Keratinocyte (primary cell): Measurements from ENCODE around the gene DOLPP1. TPM values are rescaled to one million over a fixed set of nuclear protein-coding genes. Genes with fewer than 3 reads are reported as not detected.
"Not testable (repeated sequence)": the region's sequence is repeated elsewhere in the genome, so short reads cannot be mapped to it uniquely, and the experiment has no call there.

ENCODE experiments used
- DNase-seq: peaks from one replicate; pipeline ENCODE4 v3.0.0-alpha.2; 2011; ENCODE audit warnings: low read depth, missing footprints, low spot score
- FAIRE-seq: peaks from 2 replicates; lab custom pipeline; 2011; peaks lifted over from hg19 to GRCh38; lab: Jason Lieb, UNC
- H2AFZ ChIP-seq: 2 replicates; pipeline ENCODE4 v1.6.0; 2012; ENCODE audit warnings: low read length, control low read depth, inconsistent platforms; ENCODE audit not compliant: control insufficient read depth
- H3K27ac ChIP-seq: 2 replicates; pipeline ENCODE4 v1.5.1; 2011; ENCODE audit warnings: low read length; ENCODE audit not compliant: control insufficient read depth, insufficient read depth
- H3K27me3 ChIP-seq: 3 replicates; pipeline ENCODE4 v1.6.0; 2011; ENCODE audit warnings: low read length; ENCODE audit not compliant: control insufficient read depth, insufficient read depth; ENCODE audit errors: extremely low read depth
- H3K36me3 ChIP-seq, 2 experiments: 2 replicates in 1 of 2; 3 replicates in 1 of 2; pipeline ENCODE4 v1.5.1; 2011; ENCODE audit warnings: low read length in 2 of 2, mild to moderate bottlenecking in 1 of 2; ENCODE audit not compliant: control insufficient read depth in 2 of 2, insufficient read depth in 2 of 2; ENCODE audit errors: extremely low read depth in 1 of 2
- H3K4me1 ChIP-seq: 3 replicates; pipeline ENCODE4 v1.5.1; 2011; ENCODE audit warnings: low read length; ENCODE audit not compliant: control insufficient read depth, insufficient read depth; ENCODE audit errors: extremely low read depth
- H3K4me2 ChIP-seq: 3 replicates; pipeline ENCODE4 v1.6.0; 2011; ENCODE audit warnings: low read depth, low read length; ENCODE audit not compliant: control insufficient read depth, insufficient read depth; ENCODE audit errors: extremely low read depth
- H3K4me3 ChIP-seq, 3 experiments: fragments of 200-600 bp in 1 of 3; sonication (generic) in 1 of 3; 2 replicates in 2 of 3; 3 replicates in 1 of 3; pipeline ENCODE4 v1.5.1; 2011 to 2016; ENCODE audit warnings: low read length in 3 of 3, mild to moderate bottlenecking in 3 of 3, control low read depth in 2 of 3, inconsistent platforms in 1 of 3, low read depth in 1 of 3, mixed read lengths in 1 of 3, mixed run types in 1 of 3, moderate library complexity in 1 of 3; ENCODE audit not compliant: control insufficient read depth in 2 of 3, insufficient read depth in 2 of 3; ENCODE audit errors: extremely low read depth in 1 of 3
- H3K79me2 ChIP-seq: 2 replicates; pipeline ENCODE4 v1.6.0; 2012; ENCODE audit warnings: low read length; ENCODE audit not compliant: control insufficient read depth, insufficient read depth
- H3K9ac ChIP-seq: 3 replicates; pipeline ENCODE4 v1.6.0; 2011; ENCODE audit warnings: low read length; ENCODE audit not compliant: control insufficient read depth, insufficient read depth; ENCODE audit errors: extremely low read depth
- H3K9me1 ChIP-seq: 3 replicates; pipeline ENCODE4 v1.6.0; 2011; ENCODE audit warnings: low read length; ENCODE audit not compliant: control insufficient read depth, insufficient read depth; ENCODE audit errors: extremely low read depth
- H3K9me3 ChIP-seq: 2 replicates; pipeline ENCODE4 v1.5.1; 2012; ENCODE audit warnings: low read depth, low read length; ENCODE audit not compliant: control insufficient read depth
- H4K20me1 ChIP-seq: 3 replicates; pipeline ENCODE4 v1.6.0; 2011; ENCODE audit warnings: low read length; ENCODE audit not compliant: control insufficient read depth, insufficient read depth; ENCODE audit errors: extremely low read depth
- CTCF ChIP-seq, 3 experiments: IDR thresholded peaks in 1 of 3; conservative IDR thresholded peaks in 1 of 3; optimal IDR thresholded peaks in 1 of 3; 2 replicates in 2 of 3; 3 replicates in 1 of 3; pipeline versions ENCODE3 to v1.5.1; 2011; ENCODE audit warnings: low read length in 3 of 3, mild to moderate bottlenecking in 3 of 3, moderate library complexity in 2 of 3, control low read depth in 1 of 3, inconsistent platforms in 1 of 3; ENCODE audit not compliant: insufficient read depth in 2 of 3; ENCODE audit errors: extremely low read depth in 1 of 3
- EZH2 ChIP-seq: IDR thresholded peaks from one replicate; pipeline ENCODE4 v1.6.1; 2012; ENCODE audit warnings: inconsistent platforms, mild to moderate bottlenecking, low read length, moderate library complexity
- dilution Hi-C: fragments of 300-500 bp; cut with MboI; formaldehyde crosslinking; loops from one replicate; pipeline ENCODE4 v1.7.0; 2020; ENCODE audit warnings: low sequenced_read_pairs; ENCODE audit not compliant: extremely low pct_ligation_motif_present
- polyA plus RNA-seq, 5 experiments: library from polyadenylated mRNA; depleted of rRNA in 3 of 5; stranded (reverse) in 3 of 5; stranded (forward) in 1 of 5; unstranded in 1 of 5; fragments of >200 nt; gene quantifications; 1 replicate in 1 of 5; 2 replicates in 3 of 5; 3 replicates in 1 of 5; pipeline versions ENCODE4 v1.2.1 to v1.2.3, GENCODE V29; 2011 to 2012; ENCODE audit warnings: missing spikeins in 2 of 5, low read depth in 1 of 5, low replicate concordance in 1 of 5

Gene DOLPP1
- polyA plus RNA-seq, 1 donor (not counting 4 experiments of a cell fraction or from before 2014, with no cell fraction given), result 14.2 TPM

DNA sequence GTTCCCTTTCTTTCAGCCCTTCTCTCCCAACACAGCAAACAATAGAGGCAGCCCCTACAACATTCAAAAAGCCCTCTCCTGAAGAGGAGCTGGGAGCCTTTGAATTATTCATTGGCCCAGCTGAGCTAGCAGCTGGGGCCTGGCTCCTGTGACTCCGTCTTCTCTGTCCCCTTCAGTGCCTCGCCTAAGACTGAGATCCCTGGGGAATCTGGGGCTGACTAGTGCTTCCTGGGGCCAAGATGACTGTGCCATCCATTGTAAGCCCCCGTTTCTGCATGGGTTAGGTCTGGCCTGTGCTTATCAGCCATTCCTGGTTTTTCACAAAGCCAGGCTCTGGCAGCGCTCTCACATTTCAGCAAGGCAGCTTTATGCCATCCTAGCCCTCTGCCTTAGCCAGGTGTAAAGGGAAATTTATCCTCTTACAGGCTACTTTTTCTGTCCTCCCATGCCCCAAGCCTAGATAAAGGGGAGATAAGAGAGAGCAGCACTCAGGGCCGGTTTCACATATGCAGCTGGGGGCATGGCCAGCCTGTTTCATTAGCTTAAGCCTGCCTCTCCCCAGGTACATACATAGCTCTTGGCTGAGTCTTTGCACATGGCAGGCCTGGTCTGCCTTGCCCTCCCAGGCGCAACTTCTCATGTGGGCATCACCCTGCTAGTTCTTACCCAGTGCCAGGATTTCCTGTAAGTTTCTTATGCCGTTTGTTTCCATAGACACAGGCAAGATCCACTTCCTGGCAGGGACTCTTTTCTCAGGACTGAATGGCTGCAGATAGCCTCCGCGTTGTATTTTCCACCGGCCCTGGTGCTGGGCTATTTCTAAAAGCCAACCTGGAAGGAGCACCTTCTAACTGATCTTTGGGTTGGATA is 46.1 kb downstream of the DOLPP1 start:
- H3K4me2 ChIP-seq, result no peak overlapping the region
- no peak overlapping the region for H2AFZ ChIP-seq
- no peaks in the 10 kb centered on the region for H3K79me2 ChIP-seq
- H3K36me3 ChIP-seq, result peaks cover 12 to 25% of the 10 kb centered on the region in 2 experiments
- DNase-seq (no peak), FAIRE-seq (no peak)
- H3K27me3 ChIP-seq, result no peaks in the 10 kb centered on the region
- H4K20me1 ChIP-seq, result no peaks in the 10 kb centered on the region
- no peaks in the 10 kb centered on the region for H3K4me1 ChIP-seq
- H3K4me3 ChIP-seq, result no peak overlapping the region
- H3K9ac ChIP-seq, result no peak overlapping the region
- TF ChIP-seq EZH2 (no peak), CTCF (optimal IDR thresholded peaks at IDR 0.05 in 1 of 3, IDR thresholded peaks at IDR 0.05 in 1 of 3, conservative IDR thresholded peaks at IDR 0.05 in 1 of 3; ENCODE audit: extremely low read depth in 1 of 3, insufficient read depth in 2 of 3, low read length in 3 of 3) (no peak)
- H3K27ac ChIP-seq, result no peak overlapping the region
- H3K9me1 ChIP-seq, result no peaks in the 10 kb centered on the region
- no peaks in the 10 kb centered on the region for H3K9me3 ChIP-seq
- dilution Hi-C loops, result no loop called here

DNA sequence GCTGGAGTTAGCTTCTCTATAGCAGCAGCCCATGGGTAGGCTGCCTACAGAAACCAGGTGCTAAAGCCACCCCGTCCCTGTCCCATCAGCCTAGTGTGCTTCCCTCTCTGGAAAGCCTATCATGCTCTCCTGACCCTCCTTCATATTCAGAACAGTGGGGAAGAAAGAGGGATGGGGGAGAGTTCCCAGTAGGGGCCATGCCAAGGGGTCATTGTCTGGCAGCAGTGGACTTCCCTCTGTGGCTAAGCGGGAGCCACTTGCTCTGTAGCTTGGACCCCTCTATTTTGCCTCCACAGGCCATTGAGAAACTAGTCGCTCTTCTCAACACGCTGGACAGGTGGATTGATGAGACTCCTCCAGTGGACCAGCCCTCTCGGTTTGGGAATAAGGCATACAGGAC is 47.8 kb downstream of the DOLPP1 start:
- no peak for FAIRE-seq
- Histone ChIP-seq H3K4me1 (no peaks in the 10 kb centered on the region), H3K9ac (no peak overlapping the region), H3K27me3 (no peaks in the 10 kb centered on the region), H3K4me2 (no peak overlapping the region), H3K36me3 (peaks cover 18 to 23% of the 10 kb centered on the region in 2 experiments), H4K20me1 (no peaks in the 10 kb centered on the region), H3K9me3 (no peaks in the 10 kb centered on the region), H2AFZ (no peak overlapping the region), H3K79me2 (no peaks in the 10 kb centered on the region), H3K9me1 (no peaks in the 10 kb centered on the region), H3K4me3 (no peak overlapping the region), H3K27ac (no peak overlapping the region)
- DNase-seq, result no peak
- dilution Hi-C loops, result no loop called here
- TF ChIP-seq CTCF (optimal IDR thresholded peaks at IDR 0.05 in 1 of 3, IDR thresholded peaks at IDR 0.05 in 1 of 3, conservative IDR thresholded peaks at IDR 0.05 in 1 of 3; ENCODE audit: extremely low read depth in 1 of 3, insufficient read depth in 2 of 3, low read length in 3 of 3), result no peak
- TF ChIP-seq EZH2, result no peak

- dilution Hi-C loops, H3K27me3 ChIP-seq, H2AFZ ChIP-seq, H3K9ac ChIP-seq, H3K4me3 ChIP-seq, DNase-seq, H3K9me3 ChIP-seq, H3K4me2 ChIP-seq, FAIRE-seq, H3K9me1 ChIP-seq, H4K20me1 ChIP-seq, H3K4me1 ChIP-seq, H3K27ac ChIP-seq, H3K79me2 ChIP-seq: not testable (repeated sequence)
- H3K36me3 ChIP-seq, result peaks cover 17 to 19% of the 10 kb centered on the region in 2 experiments
Measured at GRCh38 chr9:129130271-129130670, 49.4 kb downstream of the DOLPP1 start.
